ENCODE measurements around the gene STC2.

Gene STC2

GRCh38 chr5:173313351-173313801, 14.8 kb downstream of the STC2 start:
- Histone ChIP-seq H4K20me1 (peaks cover 0 to 27% (median 8%) of the 10 kb centered on the region in 11 experiments; a peak in 7 of 22 replicates), H3K9ac (no peak overlapping the region), H3K4me2 (peak overlapping the region in 4 of 11 experiments; percentile 80 to 94 (median 90); a peak in 6 of 22 replicates), H3K27ac (no peak overlapping the region), H3K4me3 (no peak overlapping the region), H3K9me3 (replicated peaks in 1 of 11) (peaks cover 4 to 15% (median 5%) of the 10 kb centered on the region in 11 experiments; a peak in 19 of 22 replicates), H3K4me1 (peaks cover 52 to 82% (median 81%) of the 10 kb centered on the region in 10 experiments), H3K27me3 (no peaks in the 10 kb centered on the region), H3K36me3 (peaks cover 8 to 19% (median 13%) of the 10 kb centered on the region in 11 experiments; a peak in 20 of 22 replicates)
- TF ChIP-seq Cebpa-rat (IDR thresholded peaks at IDR 0.05), result no peak

GRCh38 chr5:173312821-173313220, 15.4 kb downstream of the STC2 start:
- Histone ChIP-seq H3K36me3 (peaks cover 2 to 14% (median 7%) of the 10 kb centered on the region in 11 experiments; a peak in 15 of 22 replicates), H3K27me3 (no peaks in the 10 kb centered on the region), H3K4me1 (peaks cover 52 to 77% (median 75%) of the 10 kb centered on the region in 10 experiments), H3K4me3 (no peak overlapping the region), H3K27ac (no peak overlapping the region), H3K9ac (no peak overlapping the region), H4K20me1 (peaks cover 0 to 22% (median 6%) of the 10 kb centered on the region in 11 experiments; a peak in 7 of 22 replicates), H3K4me2 (peak overlapping the region in 6 of 11 experiments; percentile 58 to 94 (median 76); a peak in 8 of 22 replicates), H3K9me3 (replicated peaks in 1 of 11) (peaks cover 10 to 20% (median 10%) of the 10 kb centered on the region in 11 experiments)
- no peak for TF ChIP-seq Cebpa-rat (IDR thresholded peaks at IDR 0.05)

- H3K4me1 ChIP-seq, result peaks cover 46 to 68% (median 67%) of the 10 kb centered on the region in 10 experiments
- peaks cover 0 to 6% (median 0%) of the 10 kb centered on the region in 11 experiments; a peak in 4 of 22 replicates for H3K36me3 ChIP-seq
- H3K4me3 ChIP-seq, result no peak overlapping the region
- no peak for TF ChIP-seq Cebpa-rat (IDR thresholded peaks at IDR 0.05)
- H4K20me1 ChIP-seq, result peaks cover 0 to 14% (median 0%) of the 10 kb centered on the region in 11 experiments; a peak in 6 of 22 replicates
- H3K9ac ChIP-seq, result no peak overlapping the region
- peak overlapping the region in 2 of 11 experiments; percentile 6 to 42; a peak in 2 of 22 replicates for H3K27ac ChIP-seq
- no peaks in the 10 kb centered on the region for H3K27me3 ChIP-seq
- H3K9me3 ChIP-seq (replicated peaks in 1 of 11), result peaks cover 16 to 29% (median 18%) of the 10 kb centered on the region in 11 experiments
- peak overlapping the region; percentile 24 to 94 (median 62); a peak in 20 of 22 replicates for H3K4me2 ChIP-seq
Measured at GRCh38 chr5:173311818-173312585, 16.2 kb downstream of the STC2 start.

GRCh38 chr5:173310861-173311785, 17.1 kb downstream of the STC2 start:
- peak overlapping the region in 4 of 11 experiments; percentile 4 to 39 (median 16); a peak in 4 of 22 replicates for H3K9ac ChIP-seq

GRCh38 chr5:173310218-173310769, 17.9 kb downstream of the STC2 start:
- H3K27me3 ChIP-seq, result no peaks in the 10 kb centered on the region
- no peak for TF ChIP-seq Cebpa-rat (IDR thresholded peaks at IDR 0.05)
- peaks cover 30 to 51% (median 50%) of the 10 kb centered on the region in 10 experiments for H3K4me1 ChIP-seq
- no peak overlapping the region for H3K4me3 ChIP-seq
- peak overlapping the region; percentile 24 to 94 (median 62); a peak in 21 of 22 replicates for H3K4me2 ChIP-seq
- peak overlapping the region in 8 of 11 experiments; percentile 15 to 64 (median 44); a peak in 11 of 22 replicates for H3K27ac ChIP-seq
- H3K9ac ChIP-seq, result peak overlapping the region in 3 of 11 experiments; percentile 4 to 39 (median 24); a peak in 2 of 22 replicates
- peaks cover 0 to 5% (median 0%) of the 10 kb centered on the region in 11 experiments; a peak in 2 of 22 replicates for H3K36me3 ChIP-seq
- H3K9me3 ChIP-seq (replicated peaks in 1 of 11), result peaks cover 16 to 32% (median 19%) of the 10 kb centered on the region in 11 experiments
- H4K20me1 ChIP-seq, result peaks cover 0 to under 1% (median 0%) of the 10 kb centered on the region in 11 experiments; a peak in 2 of 22 replicates

More at GRCh38 chr5:173310861-173311785, 17.1 kb downstream of the STC2 start:
- no peaks in the 10 kb centered on the region for H3K27me3 ChIP-seq
- peak overlapping the region; percentile 24 to 94 (median 62) for H3K4me2 ChIP-seq
- H3K27ac ChIP-seq, result peak overlapping the region in 9 of 11 experiments; percentile 15 to 64 (median 44); a peak in 14 of 22 replicates
- H3K36me3 ChIP-seq, result peaks cover 0 to 5% (median 0%) of the 10 kb centered on the region in 11 experiments; a peak in 2 of 22 replicates
- H3K4me3 ChIP-seq, result no peak overlapping the region
- TF ChIP-seq Cebpa-rat (IDR thresholded peaks at IDR 0.05), result no peak
- peaks cover 0 to 9% (median 0%) of the 10 kb centered on the region in 11 experiments; a peak in 4 of 22 replicates for H4K20me1 ChIP-seq
- peaks cover 16 to 32% (median 19%) of the 10 kb centered on the region in 11 experiments for H3K9me3 ChIP-seq (replicated peaks in 1 of 11)
- peaks cover 39 to 60% (median 58%) of the 10 kb centered on the region in 10 experiments for H3K4me1 ChIP-seq

GRCh38 chr5:173309731-173310130, 18.5 kb downstream of the STC2 start:
- peaks cover 16 to 32% (median 19%) of the 10 kb centered on the region in 11 experiments for H3K9me3 ChIP-seq (replicated peaks in 1 of 11)
- H3K27me3 ChIP-seq, result no peaks in the 10 kb centered on the region
- no peaks in the 10 kb centered on the region; a peak in 1 of 22 replicates for H4K20me1 ChIP-seq
- H3K27ac ChIP-seq, result no peak overlapping the region
- H3K4me2 ChIP-seq, result no peak overlapping the region
- H3K36me3 ChIP-seq, result peaks cover 0 to 5% (median 0%) of the 10 kb centered on the region in 11 experiments; a peak in 2 of 22 replicates
- no peak for TF ChIP-seq Cebpa-rat (IDR thresholded peaks at IDR 0.05)
- no peak overlapping the region for H3K4me3 ChIP-seq
- H3K4me1 ChIP-seq, result peaks cover 25 to 46% (median 44%) of the 10 kb centered on the region in 10 experiments
- H3K9ac ChIP-seq, result no peak overlapping the region

- Histone ChIP-seq H3K9ac (no peak overlapping the region), H3K4me2 (no peak overlapping the region), H3K27ac (no peak overlapping the region), H3K36me3 (peaks cover 0 to 5% (median 0%) of the 10 kb centered on the region in 11 experiments; a peak in 2 of 22 replicates), H3K9me3 (replicated peaks in 1 of 11) (peaks cover 16 to 32% (median 19%) of the 10 kb centered on the region in 11 experiments), H3K4me1 (peaks cover 18 to 31% (median 29%) of the 10 kb centered on the region in 10 experiments), H4K20me1 (no peaks in the 10 kb centered on the region), H3K4me3 (no peak overlapping the region), H3K27me3 (no peaks in the 10 kb centered on the region)
- TF ChIP-seq Cebpa-rat (IDR thresholded peaks at IDR 0.05), result no peak
Measured at GRCh38 chr5:173308226-173308625, 20.0 kb downstream of the STC2 start.

- Histone ChIP-seq H3K27me3 (no peaks in the 10 kb centered on the region), H4K20me1 (no peaks in the 10 kb centered on the region), H3K36me3 (peaks cover 0 to 5% (median 0%) of the 10 kb centered on the region in 11 experiments; a peak in 2 of 22 replicates), H3K4me3 (no peak overlapping the region), H3K27ac (no peak overlapping the region), H3K4me2 (no peak overlapping the region), H3K9ac (no peak overlapping the region), H3K9me3 (replicated peaks in 1 of 11) (peaks cover 16 to 32% (median 19%) of the 10 kb centered on the region in 11 experiments), H3K4me1 (peaks cover 21 to 27% (median 25%) of the 10 kb centered on the region in 10 experiments)
- TF ChIP-seq Cebpa-rat (IDR thresholded peaks at IDR 0.05), result no peak
Measured at GRCh38 chr5:173307695-173308094, 20.5 kb downstream of the STC2 start.

All from BLaER1 treated with 17β-estradiol and CSF1 and Interleukin-3, amounts not matched to agents 10 nM and 100 nM (cell line).